B cell (primary cell): Measurements from ENCODE around the gene SIRT7.

Experiments used
- CTCF ChIP-seq: fragments of 200-600 bp; IDR thresholded peaks from one replicate; pipeline ENCODE4 v1.8.0; 2022; ENCODE audit warnings: antibody characterized with exemption, mild to moderate bottlenecking
- EZH2 ChIP-seq: IDR thresholded peaks from 2 replicates; pipeline ENCODE4 v1.6.1; 2012; ENCODE audit warnings: borderline replicate concordance, low read depth, mild to moderate bottlenecking, moderate library complexity, low read length; ENCODE audit not compliant: insufficient read depth, poor library complexity, severe bottlenecking

- no peak for TF ChIP-seq CTCF
- TF ChIP-seq EZH2 = no peak
These were observed 4.4 kb downstream of the SIRT7 start for GRCh38 chr17:81913394-81914102.
